Gastroesophageal sphincter (tissue), 4 donors: ENCODE results near the gene ZC3H8. TPM values are rescaled to one million over a fixed set of nuclear protein-coding genes. Genes with fewer than 3 reads are reported as not detected.

Source experiments
- ATAC-seq: fragments of 150-250 bp; one replicate; pipeline ENCODE4 v1.9.1; 2016; ENCODE audit warnings: mild to moderate bottlenecking, moderate library complexity
- H3K27ac ChIP-seq, 4 donors: fragments of 200-600 bp; sonication (generic) in 3 of 4; 1 replicate in 3 of 4; 2 replicates in 1 of 4; pipeline ENCODE4 v1.5.1; 2016 to 2019
- H3K27me3 ChIP-seq: fragments of 200-600 bp; sonication (generic); one replicate; pipeline ENCODE4 v1.5.1; 2019
- H3K36me3 ChIP-seq, 2 donors: fragments of 200-600 bp; sonication (generic); one replicate each; pipeline ENCODE4 v1.5.1; 2019; ENCODE audit warnings: control low read depth in 1 of 2
- H3K4me1 ChIP-seq, 3 donors: fragments of 200-600 bp; sonication (generic); 1 replicate in 2 of 3; 2 replicates in 1 of 3; pipeline ENCODE4 v1.5.1; 2016 to 2019; ENCODE audit warnings: control low read depth in 2 of 3
- H3K4me3 ChIP-seq, 2 donors: fragments of 200-600 bp; sonication (generic); one replicate each; pipeline ENCODE4 v1.5.1; 2019; ENCODE audit warnings: mild to moderate bottlenecking in 1 of 2, moderate library complexity in 1 of 2
- H3K9me3 ChIP-seq, 3 donors: fragments of 200-600 bp; sonication (generic); one replicate each; pipeline ENCODE4 v1.5.1; 2017 to 2019; ENCODE audit warnings: control low read depth in 2 of 3
- EP300 ChIP-seq: sonication (generic); formaldehyde crosslinking; IDR thresholded peaks from one replicate; pipeline ENCODE4 v1.6.1; 2017; ENCODE audit warnings: antibody characterized with exemption, mild to moderate bottlenecking
- POLR2A ChIP-seq, 2 donors: fragments of 450-650 bp; IDR thresholded peaks; one replicate each; pipeline ENCODE4 v1.6.1; 2017; ENCODE audit warnings: antibody characterized with exemption in 2 of 2, mild to moderate bottlenecking in 2 of 2, moderate library complexity in 1 of 2
- POLR2AphosphoS5 ChIP-seq: sonication (generic); formaldehyde crosslinking; IDR thresholded peaks from one replicate; pipeline ENCODE4 v1.6.1; 2017; ENCODE audit warnings: antibody characterized with exemption
- WGBS, 2 donors: methylation state at CpG; one replicate each; pipeline ENCODE4 v1.1.5; 2018; ENCODE audit warnings: low coverage in 1 of 2; 5-methylcytosine and 5-hydroxymethylcytosine counted together
- total RNA-seq, 4 donors: library from RNA; depleted of rRNA; stranded (reverse); fragments of >200 nt; gene quantifications; one replicate each; pipeline ENCODE4 v1.1.0, GENCODE V29; 2016
- TF ChIP-seq, protein P1 (sequence below), 4 experiments: fragments of 200-600 bp in 2 of 4; fragments of 450-650 bp in 2 of 4; sonication (generic) in 1 of 4; IDR thresholded peaks; one replicate each; pipeline ENCODE4 v1.5.1; 2017 to 2019; ENCODE audit warnings: antibody characterized with exemption in 4 of 4, mild to moderate bottlenecking in 2 of 4, moderate library complexity in 2 of 4

The ZC3H8 gene
- total RNA-seq, 4 donors from 2014 or later: 3.4 to 14.3 (median 8.5) TPM

DNA sequence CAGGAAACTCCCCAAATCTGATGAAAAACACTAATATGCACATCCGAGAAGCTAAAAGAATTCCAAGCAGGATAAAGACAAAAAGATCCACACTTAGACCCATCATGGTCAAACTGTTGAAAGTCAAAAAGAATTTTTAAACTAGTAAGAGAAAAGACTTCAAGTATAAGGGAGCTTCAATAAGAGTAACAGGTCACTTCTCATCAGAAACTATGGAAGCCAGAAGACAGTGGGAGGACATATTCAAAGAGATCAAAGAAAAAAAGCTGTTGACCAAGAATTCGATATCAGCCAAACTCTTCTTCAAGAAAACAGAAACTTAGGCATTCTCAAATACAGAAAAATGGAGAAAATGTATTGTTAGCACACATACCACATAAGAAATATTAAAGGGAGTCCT is 50.4 kb downstream of the ZC3H8 start:
- no peak for ATAC-seq
- Histone ChIP-seq H3K9me3 (peaks cover 0 to 24% (median 0%) of the 10 kb centered on the region in 3 donors), H3K36me3 (no peaks in the 10 kb centered on the region), H3K4me1 (no peaks in the 10 kb centered on the region), H3K27ac (no peak overlapping the region), H3K27me3 (no peaks in the 10 kb centered on the region), H3K4me3 (no peak overlapping the region)
- TF ChIP-seq, protein P1, sequence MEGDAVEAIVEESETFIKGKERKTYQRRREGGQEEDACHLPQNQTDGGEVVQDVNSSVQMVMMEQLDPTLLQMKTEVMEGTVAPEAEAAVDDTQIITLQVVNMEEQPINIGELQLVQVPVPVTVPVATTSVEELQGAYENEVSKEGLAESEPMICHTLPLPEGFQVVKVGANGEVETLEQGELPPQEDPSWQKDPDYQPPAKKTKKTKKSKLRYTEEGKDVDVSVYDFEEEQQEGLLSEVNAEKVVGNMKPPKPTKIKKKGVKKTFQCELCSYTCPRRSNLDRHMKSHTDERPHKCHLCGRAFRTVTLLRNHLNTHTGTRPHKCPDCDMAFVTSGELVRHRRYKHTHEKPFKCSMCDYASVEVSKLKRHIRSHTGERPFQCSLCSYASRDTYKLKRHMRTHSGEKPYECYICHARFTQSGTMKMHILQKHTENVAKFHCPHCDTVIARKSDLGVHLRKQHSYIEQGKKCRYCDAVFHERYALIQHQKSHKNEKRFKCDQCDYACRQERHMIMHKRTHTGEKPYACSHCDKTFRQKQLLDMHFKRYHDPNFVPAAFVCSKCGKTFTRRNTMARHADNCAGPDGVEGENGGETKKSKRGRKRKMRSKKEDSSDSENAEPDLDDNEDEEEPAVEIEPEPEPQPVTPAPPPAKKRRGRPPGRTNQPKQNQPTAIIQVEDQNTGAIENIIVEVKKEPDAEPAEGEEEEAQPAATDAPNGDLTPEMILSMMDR (IDR thresholded peaks at IDR 0.05): no peak
- no peak for TF ChIP-seq POLR2A (IDR thresholded peaks at IDR 0.05)
- no peak for TF ChIP-seq EP300
- no peak for TF ChIP-seq POLR2AphosphoS5
- 100% methylated on average over 2 of the region's 2 CpGs for WGBS, 2 donors

GRCh38 chr2:112201696-112202430 is 53.0 kb downstream of the ZC3H8 start:
- 75 to 79% methylated on average over 3 of the region's 3 CpGs for WGBS, 2 donors
- no peak for ATAC-seq
- TF ChIP-seq POLR2AphosphoS5: no peak
- TF ChIP-seq POLR2A (IDR thresholded peaks at IDR 0.05): no peak
- TF ChIP-seq EP300: no peak
- TF ChIP-seq, protein P1 (IDR thresholded peaks at IDR 0.05): no peak
- H3K4me3 ChIP-seq: no peak overlapping the region
- no peaks in the 10 kb centered on the region for H3K36me3 ChIP-seq
- no peaks in the 10 kb centered on the region for H3K4me1 ChIP-seq
- peaks cover 0 to 24% (median 0%) of the 10 kb centered on the region in 3 donors for H3K9me3 ChIP-seq
- no peak overlapping the region for H3K27ac ChIP-seq
- no peaks in the 10 kb centered on the region for H3K27me3 ChIP-seq

DNA sequence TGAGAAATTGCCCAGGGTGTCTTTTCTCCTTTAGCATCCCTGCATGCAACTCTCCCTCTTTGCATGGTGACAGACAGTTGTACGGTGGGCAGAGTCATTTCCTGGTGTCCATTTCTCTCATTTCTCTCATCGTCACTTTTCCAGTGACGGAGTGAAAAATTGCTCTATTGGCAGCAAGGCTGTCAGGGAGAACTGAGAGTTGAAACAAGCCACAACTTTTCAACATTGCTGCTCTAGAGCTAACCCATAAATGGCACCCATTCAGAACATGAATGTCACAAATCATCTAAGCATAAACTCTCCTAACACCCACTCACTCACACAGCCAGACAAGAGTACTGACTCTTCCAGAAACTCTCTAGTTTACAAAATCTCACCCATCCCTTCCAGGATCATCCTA is 55.7 kb downstream of the ZC3H8 start:
- no peaks in the 10 kb centered on the region for H3K27me3 ChIP-seq
- ATAC-seq: no peak
- no peaks in the 10 kb centered on the region for H3K36me3 ChIP-seq
- TF ChIP-seq EP300: no peak
- TF ChIP-seq, protein P1 (IDR thresholded peaks at IDR 0.05): no peak
- TF ChIP-seq POLR2A (IDR thresholded peaks at IDR 0.05): no peak
- TF ChIP-seq POLR2AphosphoS5: no peak
- H3K4me3 ChIP-seq: no peak overlapping the region
- H3K27ac ChIP-seq: no peak overlapping the region
- H3K4me1 ChIP-seq: no peaks in the 10 kb centered on the region
- 52 to 70% methylated on average over 3 of the region's 3 CpGs for WGBS, 2 donors
- H3K9me3 ChIP-seq: peaks cover 0 to 14% (median 0%) of the 10 kb centered on the region in 3 donors

GRCh38 chr2:112198780-112199179 is 56.1 kb downstream of the ZC3H8 start:
- ATAC-seq: no peak
- TF ChIP-seq, protein P1 (IDR thresholded peaks at IDR 0.05): no peak
- TF ChIP-seq POLR2AphosphoS5 (no peak), POLR2A (IDR thresholded peaks at IDR 0.05) (no peak), EP300 (no peak)
- Histone ChIP-seq H3K27ac (no peak overlapping the region), H3K27me3 (no peaks in the 10 kb centered on the region), H3K9me3 (peaks cover 0 to 10% (median 0%) of the 10 kb centered on the region in 3 donors), H3K36me3 (no peaks in the 10 kb centered on the region), H3K4me1 (no peaks in the 10 kb centered on the region), H3K4me3 (no peak overlapping the region)

DNA sequence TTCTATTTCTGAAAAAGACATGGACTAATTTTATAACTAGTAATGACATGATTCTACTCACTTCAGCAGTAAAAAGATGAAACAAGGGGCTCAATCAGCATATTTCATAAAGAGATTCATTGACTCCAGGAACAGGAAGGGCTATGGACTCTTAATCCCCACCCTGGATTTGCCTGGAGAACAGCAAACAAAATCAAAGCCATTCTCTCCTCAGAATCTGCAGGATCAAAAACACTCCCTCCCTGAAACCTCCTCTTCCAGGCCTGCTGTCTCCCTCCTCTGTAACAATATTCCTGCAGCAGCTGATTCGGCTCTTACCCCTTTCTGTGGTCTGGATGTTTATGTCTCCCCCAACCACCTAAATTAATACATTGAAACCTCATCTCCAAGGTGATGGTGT is 57.0 kb downstream of the ZC3H8 start:
- 67 to 73% methylated on average over 1 of the region's 1 CpG for WGBS, 2 donors
- no peak for ATAC-seq
- no peaks in the 10 kb centered on the region for H3K4me1 ChIP-seq
- peaks cover 0 to 2% (median 0%) of the 10 kb centered on the region in 3 donors for H3K9me3 ChIP-seq
- no peaks in the 10 kb centered on the region for H3K27me3 ChIP-seq
- TF ChIP-seq POLR2A (IDR thresholded peaks at IDR 0.05) (no peak), POLR2AphosphoS5 (no peak), EP300 (no peak)
- TF ChIP-seq, protein P1 (IDR thresholded peaks at IDR 0.05): no peak
- no peaks in the 10 kb centered on the region for H3K36me3 ChIP-seq
- H3K4me3 ChIP-seq: no peak overlapping the region
- H3K27ac ChIP-seq: no peak overlapping the region
